Mesothelial cell of epicardium (in vitro differentiated cells): ENCODE data around the gene ATRNL1. TPM values are rescaled to one million over a fixed set of nuclear protein-coding genes. Genes with fewer than 3 reads are reported as not detected.
"Not testable (repeated sequence)": the region's sequence is repeated elsewhere in the genome, so short reads cannot be mapped to it uniquely, and the experiment has no call there.

Experiments used
- DNase-seq, 2 experiments: peaks; one replicate each; pipeline ENCODE4 v3.0.0; 2021; ENCODE audit warnings: low spot score in 2 of 2; ENCODE audit not compliant: unreplicated experiment in 2 of 2
- H3K27ac Mint-ChIP-seq: 2 replicates; pipeline ENCODE4 v1.8.0; 2021; ENCODE audit warnings: mixed read lengths
- H3K27me3 Mint-ChIP-seq: 2 replicates; pipeline ENCODE4 v1.8.0; 2021; ENCODE audit warnings: low read depth, mixed read lengths
- H3K36me3 Mint-ChIP-seq: 2 replicates; pipeline ENCODE4 v1.8.0; 2021; ENCODE audit warnings: mixed read lengths
- H3K4me1 Mint-ChIP-seq: 2 replicates; pipeline ENCODE4 v1.8.0; 2021; ENCODE audit warnings: mixed read lengths
- H3K4me3 Mint-ChIP-seq: 2 replicates; pipeline ENCODE4 v1.8.0; 2021; ENCODE audit warnings: mild to moderate bottlenecking, moderate library complexity, mixed read lengths
- H3K9me3 Mint-ChIP-seq: 2 replicates; pipeline ENCODE4 v1.8.0; 2021; ENCODE audit warnings: mixed read lengths
- CTCF ChIP-seq: fragments of 200-600 bp; sonication (generic); IDR thresholded peaks from one replicate; pipeline ENCODE4 v1.5.0; 2021; ENCODE audit warnings: antibody characterized with exemption; ENCODE audit not compliant: unreplicated experiment
- total RNA-seq: library from RNA; stranded (reverse); gene quantifications from 3 replicates; pipeline ENCODE4 v1.2.1, GENCODE V29; 2021

ATRNL1 gene
- total RNA-seq, 1 donor from 2014 or later: 39.6 TPM

DNA sequence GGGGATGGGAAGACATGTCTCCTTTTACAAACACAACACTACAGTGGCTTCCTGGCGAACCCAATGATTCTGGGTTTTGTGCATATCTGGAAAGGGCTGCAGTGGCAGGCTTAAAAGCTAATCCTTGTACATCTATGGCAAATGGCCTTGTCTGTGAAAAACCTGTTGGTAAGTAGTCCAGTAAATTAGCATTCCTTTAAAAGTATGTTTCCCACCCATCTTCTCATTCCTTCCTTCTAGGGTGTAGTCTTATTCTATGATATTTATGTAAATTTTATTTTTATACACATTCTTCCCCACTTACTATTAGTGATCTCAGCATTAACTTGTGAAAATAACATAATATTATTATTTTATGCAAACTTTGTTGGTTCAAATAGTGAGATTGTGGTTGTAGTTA is 206.9 kb downstream of the ATRNL1 start:
- no peaks in the 10 kb centered on the region for H3K27me3 Mint-ChIP-seq
- H3K36me3 Mint-ChIP-seq: no peaks in the 10 kb centered on the region
- H3K4me1 Mint-ChIP-seq: peaks cover 3% of the 10 kb centered on the region
- no peak overlapping the region for H3K4me3 Mint-ChIP-seq
- H3K9me3 Mint-ChIP-seq: no peaks in the 10 kb centered on the region
- H3K27ac Mint-ChIP-seq: no peak overlapping the region
- no peak for DNase-seq
- no peak for TF ChIP-seq CTCF

GRCh38 chr10:115319669-115320068 is 226.5 kb downstream of the ATRNL1 start:
- not testable (repeated sequence) for H3K4me3 Mint-ChIP-seq, DNase-seq, H3K27ac Mint-ChIP-seq, H3K27me3 Mint-ChIP-seq, H3K4me1 Mint-ChIP-seq, H3K36me3 Mint-ChIP-seq
- peaks cover 45% of the 10 kb centered on the region for H3K9me3 Mint-ChIP-seq

DNA sequence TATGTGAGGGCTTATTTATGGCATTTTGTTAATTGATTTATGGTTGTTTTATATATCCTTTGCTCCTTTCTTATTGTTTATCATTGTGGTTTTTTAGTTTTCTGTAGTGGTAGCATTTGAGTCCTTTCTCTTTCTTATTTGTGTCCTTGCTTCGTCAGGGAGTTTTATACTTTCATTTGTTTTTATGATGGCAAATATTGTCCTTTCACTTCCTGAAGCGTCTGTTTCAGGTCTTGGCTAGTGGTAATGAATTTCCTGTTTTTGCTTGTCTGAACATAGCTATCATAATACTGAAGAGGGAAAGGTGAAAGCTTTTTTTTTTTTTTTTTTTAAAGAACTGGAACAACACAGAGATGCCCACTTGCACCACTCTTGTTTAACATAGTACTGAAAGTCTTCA is 228.2 kb downstream of the ATRNL1 start:
- Mint-ChIP-seq H3K4me3 (no peak overlapping the region), H3K27me3 (no peaks in the 10 kb centered on the region), H3K9me3 (peaks cover 45% of the 10 kb centered on the region), H3K36me3 (peaks cover 9% of the 10 kb centered on the region), H3K4me1 (no peaks in the 10 kb centered on the region), H3K27ac (no peak overlapping the region)
- no peak for DNase-seq
- no peak for TF ChIP-seq CTCF

DNA sequence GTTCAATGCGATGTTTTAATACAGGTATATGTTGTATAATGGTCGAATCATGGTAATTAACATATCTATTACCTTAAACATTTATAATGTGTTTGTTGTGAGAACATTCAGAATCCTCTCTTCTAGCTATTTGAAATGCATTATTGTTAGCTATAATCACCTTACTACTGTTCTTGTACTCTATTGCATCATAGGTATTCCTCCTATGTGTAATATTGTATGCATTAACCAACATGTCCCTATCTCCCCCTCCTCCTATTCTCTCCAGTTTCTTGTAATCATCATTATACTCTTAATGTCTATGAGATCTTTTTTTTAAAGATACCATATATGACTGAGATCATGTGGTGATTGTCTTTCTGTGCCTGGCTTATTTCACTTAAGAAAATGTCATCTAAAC is 235.2 kb downstream of the ATRNL1 start:
- Mint-ChIP-seq H3K9me3 (peaks cover 27% of the 10 kb centered on the region), H3K27me3 (no peaks in the 10 kb centered on the region), H3K36me3 (no peaks in the 10 kb centered on the region), H3K4me1 (no peaks in the 10 kb centered on the region), H3K4me3 (no peak overlapping the region), H3K27ac (no peak overlapping the region)
- no peak for TF ChIP-seq CTCF
- DNase-seq: no peak

GRCh38 chr10:115335366-115335765 is 242.2 kb downstream of the ATRNL1 start:
- DNase-seq: no peak
- Mint-ChIP-seq H3K9me3 (peaks cover 10% of the 10 kb centered on the region), H3K36me3 (no peaks in the 10 kb centered on the region), H3K4me3 (no peak overlapping the region), H3K4me1 (no peaks in the 10 kb centered on the region), H3K27me3 (no peaks in the 10 kb centered on the region), H3K27ac (no peak overlapping the region)
- no peak for TF ChIP-seq CTCF

DNA sequence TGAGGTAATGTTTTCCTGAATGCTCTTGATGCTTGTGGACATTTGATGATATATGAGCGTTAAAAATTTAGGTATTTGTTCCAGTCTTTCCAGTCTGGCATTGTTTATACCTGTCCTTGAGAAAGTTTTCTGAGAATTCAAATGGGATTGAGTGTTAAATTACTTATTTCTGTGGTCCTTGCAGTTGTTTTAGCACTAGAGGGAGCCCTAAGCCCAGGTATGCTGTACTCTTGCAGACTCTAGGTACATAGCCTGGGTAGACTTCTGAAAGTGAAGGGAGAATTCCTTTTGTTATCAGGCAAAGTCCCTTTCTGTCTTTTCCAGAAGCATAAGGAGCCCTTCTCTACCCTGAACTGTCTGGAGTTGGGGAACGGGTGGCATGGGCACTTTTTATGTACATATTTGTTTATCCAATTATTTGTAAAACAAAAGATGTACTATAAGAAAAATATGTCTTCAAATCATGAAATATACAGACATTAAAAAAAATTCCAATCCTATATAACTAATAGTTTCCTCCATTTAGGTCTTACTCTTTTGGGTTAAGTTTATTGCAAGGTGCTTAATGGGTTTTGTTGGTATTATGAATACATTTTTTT is 262.1 kb downstream of the ATRNL1 start:
- DNase-seq: no peak
- TF ChIP-seq CTCF: peak; percentile 65
- H3K27me3 Mint-ChIP-seq: peaks cover 2% of the 10 kb centered on the region
- H3K4me1 Mint-ChIP-seq: no peaks in the 10 kb centered on the region
- no peak overlapping the region for H3K27ac Mint-ChIP-seq
- peaks cover 12% of the 10 kb centered on the region for H3K9me3 Mint-ChIP-seq
- no peak overlapping the region for H3K4me3 Mint-ChIP-seq
- H3K36me3 Mint-ChIP-seq: no peaks in the 10 kb centered on the region

DNA sequence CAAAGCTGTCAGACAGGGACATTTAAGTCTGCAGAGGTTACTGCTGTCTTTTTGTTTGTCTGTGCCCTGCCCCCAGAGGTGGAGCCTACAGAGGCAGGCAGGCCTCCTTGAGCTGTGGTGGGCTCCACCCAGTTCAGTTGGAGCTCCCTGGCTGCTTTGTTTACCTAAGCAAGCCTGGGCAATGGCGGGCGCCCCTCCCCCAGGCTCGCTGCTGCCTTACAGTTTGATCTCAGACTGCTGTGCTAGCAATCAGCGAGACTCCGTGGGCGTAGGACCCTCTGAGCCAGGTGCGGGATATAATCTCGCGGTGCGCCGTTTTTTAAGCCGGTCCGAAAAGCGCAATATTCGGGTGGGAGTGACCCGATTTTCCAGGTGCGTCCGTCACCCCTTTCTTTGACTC is 274.8 kb downstream of the ATRNL1 start:
- H3K27ac Mint-ChIP-seq, H3K4me1 Mint-ChIP-seq, DNase-seq, H3K27me3 Mint-ChIP-seq, H3K36me3 Mint-ChIP-seq, H3K4me3 Mint-ChIP-seq: not testable (repeated sequence)
- H3K9me3 Mint-ChIP-seq: peaks cover 27% of the 10 kb centered on the region
